Ovary (tissue), 3 donors: ENCODE results near the gene PEA15.

ENCODE experiments used
- EP300 ChIP-seq: sonication (generic); formaldehyde crosslinking; IDR thresholded peaks from one replicate; pipeline ENCODE4 v1.6.1; 2017; ENCODE audit warnings: antibody characterized with exemption
- POLR2A ChIP-seq: fragments of 450-650 bp; IDR thresholded peaks from one replicate; pipeline ENCODE4 v1.6.1; 2017; ENCODE audit warnings: antibody characterized with exemption, mild to moderate bottlenecking, moderate library complexity
- TF ChIP-seq, protein P1 (sequence below), 3 donors: fragments of 450-650 bp in 2 of 3; fragments of 200-600 bp in 1 of 3; IDR thresholded peaks; one replicate each; pipeline versions ENCODE4 v1.5.1 to v1.8.0; 2016 to 2022; ENCODE audit warnings: antibody characterized with exemption in 3 of 3, mild to moderate bottlenecking in 1 of 3
- donor health status: DM: no; HTN: no; CAD: no.

DNA sequence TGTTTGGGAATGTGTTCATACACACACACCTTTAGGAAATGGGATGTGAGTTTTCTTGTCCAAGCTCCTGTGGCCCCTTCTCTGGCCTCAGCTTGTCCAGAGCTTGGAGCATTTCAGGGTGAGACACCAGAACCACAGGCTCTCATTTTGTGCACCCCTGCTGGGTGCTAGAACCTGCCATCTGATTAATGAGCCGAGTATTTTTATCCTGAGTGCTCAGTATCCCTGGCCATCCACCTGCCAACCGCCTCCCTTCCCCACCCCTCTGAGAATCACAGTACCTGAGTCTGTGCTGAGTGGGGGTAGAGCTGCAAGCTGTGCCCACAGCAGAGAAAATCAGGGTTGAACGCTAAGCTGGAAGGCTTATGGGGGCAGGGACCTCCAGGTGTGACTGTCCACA lies 13.4 kb upstream of the PEA15 start:
- TF ChIP-seq, protein P1, sequence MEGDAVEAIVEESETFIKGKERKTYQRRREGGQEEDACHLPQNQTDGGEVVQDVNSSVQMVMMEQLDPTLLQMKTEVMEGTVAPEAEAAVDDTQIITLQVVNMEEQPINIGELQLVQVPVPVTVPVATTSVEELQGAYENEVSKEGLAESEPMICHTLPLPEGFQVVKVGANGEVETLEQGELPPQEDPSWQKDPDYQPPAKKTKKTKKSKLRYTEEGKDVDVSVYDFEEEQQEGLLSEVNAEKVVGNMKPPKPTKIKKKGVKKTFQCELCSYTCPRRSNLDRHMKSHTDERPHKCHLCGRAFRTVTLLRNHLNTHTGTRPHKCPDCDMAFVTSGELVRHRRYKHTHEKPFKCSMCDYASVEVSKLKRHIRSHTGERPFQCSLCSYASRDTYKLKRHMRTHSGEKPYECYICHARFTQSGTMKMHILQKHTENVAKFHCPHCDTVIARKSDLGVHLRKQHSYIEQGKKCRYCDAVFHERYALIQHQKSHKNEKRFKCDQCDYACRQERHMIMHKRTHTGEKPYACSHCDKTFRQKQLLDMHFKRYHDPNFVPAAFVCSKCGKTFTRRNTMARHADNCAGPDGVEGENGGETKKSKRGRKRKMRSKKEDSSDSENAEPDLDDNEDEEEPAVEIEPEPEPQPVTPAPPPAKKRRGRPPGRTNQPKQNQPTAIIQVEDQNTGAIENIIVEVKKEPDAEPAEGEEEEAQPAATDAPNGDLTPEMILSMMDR (IDR thresholded peaks at IDR 0.05) = no peak
- no peak for TF ChIP-seq POLR2A
- no peak for TF ChIP-seq EP300
